ENCODE results near the gene ERBB4.

The ERBB4 gene

DNA sequence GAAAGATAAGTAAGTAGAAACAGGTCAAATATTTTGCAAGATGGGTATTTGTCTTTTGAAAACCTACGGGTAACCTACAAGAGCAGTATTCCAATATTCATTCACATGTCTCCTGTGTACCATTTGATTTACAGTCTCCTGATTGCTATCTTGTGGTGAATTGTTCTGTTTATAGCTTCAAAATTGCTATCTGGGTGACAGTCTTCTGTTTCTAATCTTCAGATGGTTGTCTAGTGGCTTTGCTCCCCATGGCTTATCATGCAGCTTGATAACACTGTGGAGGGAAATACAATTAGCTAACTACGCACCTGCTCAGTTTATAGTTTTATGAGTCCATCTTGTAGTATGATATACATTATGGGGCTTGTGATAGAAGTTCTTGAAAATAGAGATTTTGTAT lies 1165.4 kb downstream of the ERBB4 start:
- DNase-seq: no peak

DNA sequence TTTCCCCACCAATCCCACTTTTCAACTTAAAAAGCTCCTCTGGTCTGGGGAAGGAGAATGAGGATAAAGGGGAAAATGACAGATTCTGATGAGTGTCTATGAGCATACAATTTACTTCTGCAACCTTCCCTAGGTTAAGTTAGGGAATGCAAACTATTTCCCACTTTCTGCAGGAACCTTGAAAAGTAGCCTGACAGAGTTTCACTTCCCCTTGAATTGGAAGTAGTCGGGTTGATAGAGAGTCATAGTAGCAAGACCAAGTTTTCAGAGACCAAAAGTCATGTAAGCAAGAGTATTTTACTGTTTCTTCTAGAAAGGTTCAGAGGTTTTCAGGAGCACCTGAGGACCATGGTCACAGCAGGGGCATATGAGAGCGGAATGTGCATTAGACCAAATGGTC lies 1167.1 kb downstream of the ERBB4 start:
- DNase-seq: no peak

DNA sequence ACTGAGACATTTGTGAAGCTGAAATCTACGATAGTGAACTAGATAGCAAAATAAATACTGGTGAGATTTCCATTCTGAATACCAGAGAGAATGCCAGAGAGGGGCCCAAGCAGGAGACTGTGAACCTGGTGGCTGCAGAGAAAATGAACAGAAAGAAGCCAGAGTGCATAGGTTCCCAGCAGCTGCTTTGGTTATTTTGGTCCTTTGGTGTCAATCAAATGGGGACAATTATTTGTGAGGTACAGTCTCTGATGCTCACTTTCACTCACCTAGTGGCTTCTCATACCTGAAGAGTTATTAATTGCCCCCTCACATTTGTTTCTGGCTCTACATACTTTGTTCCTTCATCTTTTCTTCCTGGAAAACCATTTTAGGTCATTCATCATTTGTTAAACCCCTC lies 1170.1 kb downstream of the ERBB4 start:
- DNase-seq: no peak

DNA sequence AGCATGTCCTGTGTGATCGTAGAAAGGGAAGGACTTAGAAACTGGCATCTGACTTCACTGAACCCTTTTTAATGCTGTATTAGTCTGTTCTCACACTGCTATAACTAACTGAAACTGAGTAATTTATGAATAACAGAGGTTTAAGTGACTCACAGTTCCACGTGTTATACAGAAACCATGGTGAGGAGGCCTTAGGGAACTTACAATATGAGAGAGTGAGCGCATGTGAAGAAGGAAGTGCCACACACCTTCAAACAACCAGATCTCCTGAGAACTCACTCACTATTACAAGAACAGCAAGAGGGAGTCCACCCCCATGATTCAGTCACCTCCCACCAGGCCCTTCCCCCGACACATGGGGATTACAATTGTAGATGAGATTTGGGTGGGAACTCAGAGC lies 1170.9 kb downstream of the ERBB4 start:
- no peak for DNase-seq

- no peak for DNase-seq
Observed at GRCh38 chr2:211367293-211367692, 1171.3 kb downstream of the ERBB4 start.

DNA sequence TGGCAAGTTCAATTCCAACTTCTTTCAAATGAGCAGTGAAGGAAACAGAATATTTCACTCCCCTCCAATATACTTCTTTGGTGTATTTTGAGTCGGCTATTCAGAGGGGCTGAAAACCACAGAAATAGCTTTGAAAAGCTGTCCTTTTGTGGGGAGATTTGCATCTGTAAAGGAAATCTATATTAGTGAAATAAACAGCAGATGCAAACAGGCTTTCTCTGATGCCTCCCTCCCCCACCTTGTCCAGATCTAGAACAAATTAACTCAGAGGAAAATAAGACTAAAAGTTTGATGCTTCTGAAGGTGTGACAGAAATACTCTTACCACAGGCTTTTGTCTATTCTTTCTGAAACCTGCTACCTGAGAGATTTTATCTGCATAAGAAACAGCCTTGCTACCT lies 1173.7 kb downstream of the ERBB4 start:
- DNase-seq: no peak

GRCh38 chr2:211361383-211361782 lies 1177.2 kb downstream of the ERBB4 start:
- no peak for DNase-seq

DNA sequence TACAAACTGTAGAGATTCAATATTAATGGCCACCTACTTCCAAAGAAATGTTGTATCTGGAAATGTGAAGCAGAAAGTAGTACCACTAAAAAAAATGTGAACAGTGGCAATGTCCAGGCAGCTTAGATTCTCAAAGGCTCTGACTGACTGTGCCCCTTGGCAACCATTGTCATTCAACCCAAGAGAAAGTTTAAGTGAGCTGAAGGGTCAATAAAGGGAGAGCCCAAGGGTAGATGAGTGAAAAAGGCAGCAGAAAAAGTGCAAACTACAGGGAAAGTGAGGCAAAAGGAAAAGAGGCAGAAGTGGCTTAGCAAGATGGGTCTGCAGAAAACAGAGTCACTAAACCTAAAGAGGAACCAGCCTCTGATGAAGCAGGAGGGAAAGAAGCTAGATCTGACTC lies 1179.3 kb downstream of the ERBB4 start:
- no peak for DNase-seq

DNA sequence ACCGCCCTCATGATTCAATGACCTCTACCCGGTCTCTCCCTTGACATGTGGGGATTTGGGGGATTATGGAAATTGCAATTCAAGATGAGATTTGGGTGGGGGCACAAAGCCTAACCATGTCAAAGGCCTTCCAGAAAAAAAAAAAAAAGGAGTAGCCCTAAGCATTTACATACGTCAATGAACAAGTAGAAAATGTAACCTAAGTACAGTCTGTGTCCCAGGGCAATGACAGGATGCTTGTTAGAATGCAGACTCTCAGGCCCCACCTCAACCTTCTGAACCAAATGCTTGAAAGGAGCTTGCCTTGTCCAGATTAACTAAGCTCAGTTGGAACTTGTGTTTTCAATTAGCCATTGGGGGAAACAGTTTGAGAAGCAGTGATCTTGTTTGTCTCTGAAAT lies 1180.1 kb downstream of the ERBB4 start:
- no peak for DNase-seq

GRCh38 chr2:211354481-211354880 lies 1184.1 kb downstream of the ERBB4 start:
- no peak for DNase-seq

DNA sequence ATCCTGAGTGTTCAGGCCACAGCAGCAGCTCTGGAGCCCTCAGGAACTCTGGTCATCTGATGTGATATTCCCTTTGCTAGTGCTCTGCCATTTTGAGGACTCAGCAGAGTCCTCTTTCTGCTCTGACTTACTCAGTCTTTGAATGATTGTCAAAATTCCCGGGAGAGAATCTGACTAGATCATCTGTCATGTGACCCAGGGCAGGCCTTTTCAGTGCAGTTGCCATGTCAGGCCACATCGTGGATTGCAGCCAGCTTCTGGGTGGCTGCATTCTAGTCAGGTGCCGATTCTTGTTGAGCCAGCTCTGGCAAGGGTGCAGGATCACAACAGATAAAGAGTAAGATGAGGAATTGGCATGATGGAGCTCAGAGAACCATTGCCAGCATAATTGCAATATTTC lies 1186.6 kb downstream of the ERBB4 start:
- no peak for DNase-seq

DNA sequence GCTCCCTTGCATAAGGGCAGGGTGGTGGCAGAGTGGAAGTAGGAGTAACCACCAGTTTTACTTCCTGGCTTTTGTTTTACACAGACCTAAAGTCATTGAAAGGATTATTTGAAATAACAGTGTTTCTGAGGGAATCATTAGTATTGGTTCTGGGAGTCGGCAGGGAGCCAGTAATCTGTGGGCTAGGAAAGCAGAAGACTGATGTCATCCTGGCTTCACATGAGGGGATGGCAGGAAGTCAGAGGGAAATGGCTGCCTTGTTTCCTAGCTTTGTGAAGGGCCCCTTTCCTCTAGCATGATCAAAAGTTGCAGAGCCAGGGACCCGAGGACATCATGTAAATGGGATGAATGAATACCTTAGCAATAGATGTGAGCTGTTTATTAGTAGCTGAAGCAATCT lies 1189.6 kb downstream of the ERBB4 start:
- no peak for DNase-seq

- no peak for DNase-seq
Observed at GRCh38 chr2:211347328-211347727, 1191.3 kb downstream of the ERBB4 start.

DNA sequence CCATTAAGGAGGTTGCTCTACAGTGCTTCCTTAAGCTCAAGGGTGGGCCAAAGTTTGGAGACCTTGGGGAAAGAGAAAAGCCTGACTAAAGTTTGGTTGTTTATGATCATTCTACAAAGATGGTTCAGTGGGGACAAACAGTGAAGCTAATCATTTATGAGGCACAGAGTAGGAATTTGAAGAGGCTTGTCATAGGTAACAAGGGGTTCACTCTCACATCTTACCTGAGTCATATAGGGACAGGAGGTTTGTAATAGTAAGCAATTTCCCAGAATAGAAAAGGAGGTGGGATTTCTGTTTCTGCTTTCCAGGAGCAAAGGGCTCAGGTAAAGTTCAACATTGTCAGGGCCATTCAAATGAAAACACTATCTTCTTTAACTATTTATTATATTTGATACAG lies 1194.3 kb downstream of the ERBB4 start:
- DNase-seq: no peak

DNA sequence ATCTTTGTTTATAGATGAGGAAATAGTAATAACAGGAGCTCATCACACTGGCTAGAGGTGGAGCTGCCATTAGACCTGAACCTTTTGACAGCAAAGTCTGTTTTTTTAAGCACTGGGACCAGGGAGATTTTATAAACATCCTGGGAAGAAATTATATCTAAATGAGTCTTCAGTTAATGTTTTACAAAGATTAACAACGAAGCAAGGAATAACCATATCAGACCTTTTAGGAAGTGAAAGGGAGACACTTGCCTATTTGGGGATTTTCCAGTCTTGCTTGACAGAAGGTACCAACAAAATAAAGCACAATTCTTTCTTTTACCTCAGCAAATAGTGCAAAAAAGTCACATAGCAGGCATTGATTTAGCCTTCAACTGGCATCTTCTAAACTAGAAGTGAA lies 1205.2 kb downstream of the ERBB4 start:
- DNase-seq: no peak

DNA sequence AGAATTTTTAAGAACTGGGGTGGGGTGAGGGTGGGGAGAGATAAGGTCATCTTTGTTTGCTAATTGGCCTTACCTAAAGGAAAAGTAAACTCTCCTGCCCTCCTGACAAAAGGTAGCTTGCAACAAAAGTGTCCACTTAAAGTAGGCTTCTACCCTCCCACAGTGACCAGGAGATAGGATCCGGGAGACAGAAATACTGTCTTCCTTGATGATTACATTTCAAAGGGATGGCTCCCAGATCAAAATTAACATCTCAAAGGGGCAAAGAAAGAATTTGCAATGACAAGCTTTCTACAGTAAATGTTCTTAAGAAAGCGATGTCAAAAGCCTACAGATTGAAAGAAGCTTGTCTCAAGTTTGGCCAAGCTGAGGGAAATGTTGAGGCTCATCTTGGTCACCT lies 1206.9 kb downstream of the ERBB4 start:
- no peak for DNase-seq

DNA sequence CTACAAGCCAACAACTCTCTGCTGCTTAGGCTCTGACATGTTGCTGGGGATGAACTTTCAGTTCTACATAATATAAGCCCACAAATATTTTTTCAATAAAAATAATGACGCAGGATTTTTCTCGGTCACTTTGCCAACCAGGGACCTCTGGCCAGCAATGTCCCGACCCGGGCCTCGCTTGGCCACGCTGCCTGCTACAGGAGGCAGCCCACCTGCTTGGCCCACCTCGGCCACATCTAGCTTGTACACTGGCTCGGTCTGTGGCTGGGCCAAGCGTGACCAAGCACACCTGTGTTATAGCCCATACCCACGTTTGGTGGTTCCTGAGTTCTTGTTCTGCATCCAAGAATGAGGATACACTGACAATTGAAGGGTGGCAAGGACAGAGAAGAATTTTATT lies 1208.7 kb downstream of the ERBB4 start:
- DNase-seq: no peak

DNA sequence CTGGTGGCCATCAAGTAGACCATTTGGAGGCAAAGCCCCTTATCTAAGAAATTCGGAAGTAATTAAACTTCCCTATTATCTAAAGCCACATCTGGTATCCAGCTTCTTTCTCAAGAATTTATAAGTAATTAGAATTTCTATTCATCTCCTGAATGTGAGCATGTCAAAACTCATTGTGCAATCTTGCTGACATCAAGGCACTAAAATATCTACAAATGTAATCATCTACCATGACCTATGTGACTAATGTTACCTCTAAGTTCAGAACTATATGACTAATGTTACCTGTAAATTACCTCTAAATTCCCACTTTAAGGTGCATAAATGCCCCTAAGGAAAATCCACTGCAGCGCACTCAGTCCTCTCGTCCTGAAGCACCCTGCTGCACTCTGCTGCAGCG lies 1209.2 kb downstream of the ERBB4 start:
- DNase-seq: no peak

GRCh38 chr2:211328126-211328525 lies 1210.5 kb downstream of the ERBB4 start:
- DNase-seq: no peak
